ENCODE data around the gene MPRIP.
A peak's percentile ranks its signal among the peaks of the same experiment; 100 is the strongest.
"Not testable (repeated sequence)": the region's sequence is repeated elsewhere in the genome, so short reads cannot be mapped to it uniquely, and the experiment has no call there.

Gene MPRIP

DNA sequence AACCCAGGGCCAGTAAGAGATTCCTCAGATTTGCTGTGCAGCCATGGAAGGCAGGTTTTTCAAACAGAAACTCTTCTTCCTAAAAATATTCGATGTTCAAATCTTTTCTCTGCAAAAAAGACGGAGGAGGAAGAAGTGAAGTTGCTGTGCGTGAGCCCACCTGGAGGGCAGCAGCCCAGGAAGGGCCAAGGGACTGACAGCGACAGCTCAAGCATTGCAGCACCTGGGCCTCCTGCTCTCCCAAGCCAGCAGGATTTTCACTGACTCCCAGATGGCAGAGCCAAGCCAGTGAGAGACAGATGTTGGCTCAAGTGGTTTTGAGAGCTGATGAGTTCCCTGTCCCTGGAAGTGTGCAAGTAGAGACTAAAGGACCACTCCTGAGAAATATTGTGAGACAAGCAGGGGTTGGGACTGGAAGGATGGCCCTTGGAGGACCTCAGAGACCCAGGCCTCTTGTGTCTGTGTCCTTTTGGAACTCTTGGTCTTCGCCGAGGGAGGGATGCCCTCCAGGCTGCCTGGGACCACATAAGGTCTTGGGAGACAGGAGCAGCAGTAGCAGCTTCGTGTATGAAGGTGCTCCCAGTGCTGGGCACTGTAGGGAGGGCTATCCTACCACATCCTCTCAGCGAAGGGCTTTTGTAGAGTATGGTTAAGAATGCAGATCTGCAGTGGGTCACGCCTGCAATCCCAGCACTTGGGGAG is 41.0 kb upstream of the MPRIP start:
- H3K4me3 ChIP-seq (ENCODE audit: low read length) = no peak overlapping the region
- TF ChIP-seq, protein P1, sequence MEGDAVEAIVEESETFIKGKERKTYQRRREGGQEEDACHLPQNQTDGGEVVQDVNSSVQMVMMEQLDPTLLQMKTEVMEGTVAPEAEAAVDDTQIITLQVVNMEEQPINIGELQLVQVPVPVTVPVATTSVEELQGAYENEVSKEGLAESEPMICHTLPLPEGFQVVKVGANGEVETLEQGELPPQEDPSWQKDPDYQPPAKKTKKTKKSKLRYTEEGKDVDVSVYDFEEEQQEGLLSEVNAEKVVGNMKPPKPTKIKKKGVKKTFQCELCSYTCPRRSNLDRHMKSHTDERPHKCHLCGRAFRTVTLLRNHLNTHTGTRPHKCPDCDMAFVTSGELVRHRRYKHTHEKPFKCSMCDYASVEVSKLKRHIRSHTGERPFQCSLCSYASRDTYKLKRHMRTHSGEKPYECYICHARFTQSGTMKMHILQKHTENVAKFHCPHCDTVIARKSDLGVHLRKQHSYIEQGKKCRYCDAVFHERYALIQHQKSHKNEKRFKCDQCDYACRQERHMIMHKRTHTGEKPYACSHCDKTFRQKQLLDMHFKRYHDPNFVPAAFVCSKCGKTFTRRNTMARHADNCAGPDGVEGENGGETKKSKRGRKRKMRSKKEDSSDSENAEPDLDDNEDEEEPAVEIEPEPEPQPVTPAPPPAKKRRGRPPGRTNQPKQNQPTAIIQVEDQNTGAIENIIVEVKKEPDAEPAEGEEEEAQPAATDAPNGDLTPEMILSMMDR (conservative IDR thresholded peaks at IDR 0.05; ENCODE audit: low read length) = no peak
- DNase-seq (ENCODE audit: low read depth) = no peak

DNA sequence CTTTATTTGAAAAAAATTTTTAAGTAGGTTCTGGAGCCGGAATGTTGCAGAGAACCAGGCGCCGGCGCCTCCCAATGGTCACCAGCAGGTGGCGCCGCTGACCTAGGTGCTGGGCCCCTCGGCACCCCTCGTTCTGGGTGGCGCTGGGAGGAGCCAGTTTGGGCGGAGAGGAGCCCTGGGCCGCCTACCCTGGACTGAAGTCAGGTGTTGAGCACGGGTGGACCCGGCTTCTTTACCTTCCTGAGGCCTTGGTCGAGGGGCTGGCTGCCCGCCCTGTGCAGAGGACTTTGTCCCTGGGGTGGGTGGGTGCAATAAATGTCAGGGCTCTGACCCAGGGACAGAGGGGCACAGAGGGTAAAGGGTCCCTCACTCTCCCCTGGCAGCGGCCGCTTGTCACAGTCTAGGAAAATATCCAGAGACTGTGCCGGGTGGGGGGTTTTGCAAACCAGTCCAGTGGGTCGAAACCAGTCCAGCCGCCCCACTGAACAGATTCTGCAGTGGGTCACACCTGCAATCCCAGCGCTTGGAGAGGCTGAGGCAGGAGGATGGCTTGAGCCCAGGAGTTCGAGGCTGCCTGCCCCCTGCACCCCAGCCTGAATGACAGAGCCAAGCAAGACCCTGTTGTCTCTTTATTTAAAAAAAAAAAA is 40.3 kb upstream of the MPRIP start:
- H3K4me3 ChIP-seq (ENCODE audit: low read length) = no peak overlapping the region
- TF ChIP-seq, protein P1 (conservative IDR thresholded peaks at IDR 0.05; ENCODE audit: low read length) = peak; percentile 85
- DNase-seq (ENCODE audit: low read depth) = peak; percentile 51

DNA sequence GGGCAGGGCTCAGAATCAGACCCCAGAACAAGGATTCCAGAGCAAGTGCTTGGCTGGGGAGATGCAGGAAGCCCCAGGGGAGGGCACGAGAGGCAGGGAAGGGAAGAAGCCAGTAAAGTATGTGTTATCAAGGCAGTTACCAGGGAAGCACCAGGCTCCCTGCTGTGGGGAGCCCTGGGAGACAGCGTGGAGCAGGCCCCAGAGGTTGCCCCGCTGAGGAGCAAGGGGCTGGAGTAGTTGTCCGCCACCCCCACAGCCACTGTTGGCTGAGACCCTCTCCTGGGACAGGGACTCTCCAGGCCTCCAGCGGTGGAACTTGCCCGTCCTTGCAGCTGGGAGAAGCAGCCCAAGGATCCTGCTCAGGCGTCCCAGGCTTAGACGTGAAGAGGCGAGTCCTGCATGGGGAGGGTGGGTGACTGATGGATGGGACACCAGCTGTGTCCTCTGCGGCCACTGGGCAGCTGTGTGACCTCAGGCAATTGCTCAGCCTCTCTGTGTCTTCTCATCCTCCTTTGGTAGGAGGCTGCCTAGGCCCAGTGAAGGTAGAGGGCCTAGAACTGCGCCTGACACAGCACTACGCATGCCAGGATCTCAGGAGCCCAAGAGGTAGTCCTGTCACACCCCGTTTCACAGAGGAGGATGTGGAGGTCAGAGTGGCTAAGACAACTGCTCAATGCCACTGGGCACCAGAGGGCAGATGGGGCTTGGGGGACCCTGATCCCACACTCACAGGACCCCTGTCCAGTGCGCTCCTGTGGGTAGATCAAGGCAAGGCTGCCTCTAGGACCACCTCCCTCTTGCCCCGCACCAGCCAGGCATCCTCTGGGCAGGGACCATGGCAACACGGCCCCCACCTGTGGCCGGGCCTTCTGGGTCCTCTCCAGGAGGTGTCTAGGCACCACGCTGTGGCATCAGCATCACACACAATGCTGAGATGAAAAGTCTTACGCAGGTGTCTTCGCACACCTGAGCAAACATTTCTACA is 39.2 kb upstream of the MPRIP start:
- not testable (repeated sequence) for H3K4me3 ChIP-seq (ENCODE audit: low read length); DNase-seq (ENCODE audit: low read depth)

DNA sequence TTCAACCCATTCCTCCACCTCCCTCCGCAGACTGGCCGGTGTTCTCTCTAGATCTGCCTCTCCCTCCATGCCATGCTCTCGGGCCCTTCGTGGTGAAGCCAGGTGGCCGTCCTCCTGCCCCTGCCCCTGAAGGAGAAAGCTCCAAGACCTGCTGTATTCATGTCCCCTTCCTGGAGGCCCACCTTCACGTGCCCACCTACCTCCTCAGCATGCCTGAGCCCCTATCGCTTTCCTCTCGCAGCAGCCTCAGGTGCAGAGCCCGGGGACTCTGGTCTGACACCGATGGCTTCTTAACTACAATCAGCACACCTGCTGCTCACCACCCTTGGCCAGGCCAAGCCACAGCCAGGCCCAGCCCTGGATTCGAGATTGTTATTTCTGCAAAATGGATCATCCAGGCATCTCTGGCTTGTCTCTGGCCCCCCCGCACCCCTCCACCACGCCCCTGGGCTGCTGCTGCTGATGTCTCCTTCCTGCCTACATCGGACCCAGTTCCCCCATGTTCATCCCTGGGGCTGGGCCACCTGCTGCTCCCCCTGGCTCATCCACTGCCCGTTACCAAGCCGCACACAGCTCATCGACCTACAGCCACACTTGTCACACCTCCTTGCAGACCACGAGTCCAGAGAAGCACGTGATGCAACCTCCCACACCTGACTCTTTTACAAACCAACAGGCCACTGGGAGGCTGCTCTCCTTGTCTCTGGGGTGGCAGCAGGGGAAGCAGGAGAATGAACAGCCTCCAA is 37.8 kb upstream of the MPRIP start:
- no peak overlapping the region for H3K4me3 ChIP-seq (ENCODE audit: low read length)
- TF ChIP-seq, protein P1 (conservative IDR thresholded peaks at IDR 0.05; ENCODE audit: low read length) = no peak
- DNase-seq (ENCODE audit: low read depth) = no peak

DNA sequence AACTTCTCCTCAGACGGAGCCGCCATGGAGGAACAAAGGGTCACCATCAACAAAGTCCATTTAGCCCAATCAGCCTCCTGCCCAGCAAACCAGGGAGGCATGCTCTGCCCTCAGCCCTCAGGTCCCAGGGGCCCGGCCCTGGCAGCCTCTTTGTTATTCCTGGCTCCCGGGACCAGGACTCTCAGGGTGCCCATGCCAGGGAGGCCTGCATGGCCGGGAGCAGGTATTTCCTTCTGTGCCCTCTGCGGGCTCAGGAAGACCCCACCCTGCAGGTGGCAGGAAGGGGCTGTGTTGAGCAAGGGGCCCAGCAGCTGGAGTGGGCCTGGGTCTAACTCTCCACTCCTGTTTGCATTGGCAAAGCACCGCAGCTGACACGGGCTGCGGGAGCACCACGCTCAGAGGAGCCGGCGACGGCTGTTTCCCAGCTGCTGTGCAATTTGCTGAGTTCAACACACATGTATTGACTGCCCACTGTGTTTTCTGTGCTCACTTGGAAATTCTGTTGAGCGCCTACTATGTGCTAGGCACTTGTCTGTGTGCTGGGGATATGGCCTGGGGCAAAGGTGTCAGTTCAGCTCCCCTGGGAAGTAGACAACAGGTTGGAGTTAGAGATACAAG is 37.2 kb upstream of the MPRIP start:
- H3K4me3 ChIP-seq (ENCODE audit: low read length); DNase-seq (ENCODE audit: low read depth): not testable (repeated sequence)

DNA sequence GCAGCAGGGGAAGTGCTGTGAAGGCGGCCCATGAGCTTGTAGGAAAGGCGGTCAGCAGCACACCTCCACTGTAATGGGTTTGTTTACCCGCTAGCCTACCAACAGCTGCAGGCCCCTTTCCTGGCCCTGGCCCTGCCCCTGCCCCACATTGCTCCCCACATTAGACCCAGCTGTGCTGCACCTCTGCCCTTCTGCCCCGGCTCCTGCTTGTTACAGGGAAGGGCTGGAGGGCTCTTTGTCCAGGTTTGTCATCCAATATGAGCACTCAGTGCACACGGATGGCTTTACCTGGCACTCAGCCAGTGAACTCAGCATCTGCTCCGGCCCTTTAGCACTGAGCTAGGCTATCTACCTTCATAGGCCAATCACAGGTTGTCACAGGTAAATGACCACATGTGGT is 34.4 kb upstream of the MPRIP start:
- not testable (repeated sequence) for H3K4me3 ChIP-seq (ENCODE audit: low read length); DNase-seq (ENCODE audit: low read depth)

DNA sequence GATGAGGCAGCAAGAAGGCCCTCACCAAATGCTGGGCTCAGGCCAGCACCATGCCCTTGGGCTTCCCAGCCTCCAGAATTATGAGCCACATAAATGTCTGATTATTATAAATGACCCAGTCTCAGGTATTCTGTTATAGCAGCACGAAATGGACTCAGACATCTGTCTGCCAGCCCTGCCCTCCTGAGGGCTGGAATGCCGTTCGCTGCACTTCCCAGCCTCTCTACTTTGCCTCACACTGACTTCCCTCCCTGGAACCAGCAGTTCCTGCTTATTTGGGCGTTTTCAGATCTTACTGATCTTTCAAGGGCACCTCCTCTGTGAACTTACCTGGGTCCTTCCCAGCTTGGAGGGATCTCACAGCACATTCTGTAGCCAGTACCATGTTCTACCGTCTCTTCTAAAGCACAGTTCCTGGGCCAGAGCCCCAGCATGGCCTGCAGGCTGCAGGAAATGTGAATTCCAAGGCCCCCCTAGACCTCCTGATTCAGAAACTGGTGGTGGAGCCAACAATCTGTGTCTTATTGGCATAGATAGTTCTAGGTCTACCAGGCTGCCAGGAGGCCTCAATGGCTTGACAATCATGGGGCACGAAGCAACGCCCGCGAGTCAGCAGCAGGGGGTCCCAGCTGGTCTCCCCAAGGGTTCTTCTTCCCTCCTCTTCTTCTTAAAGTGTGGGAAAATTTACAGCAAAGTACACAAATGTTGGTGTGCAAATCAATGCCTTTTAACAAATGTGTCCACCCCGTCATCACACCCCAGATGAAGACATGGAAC is 33.4 kb upstream of the MPRIP start:
- not testable (repeated sequence) for H3K4me3 ChIP-seq (ENCODE audit: low read length); DNase-seq (ENCODE audit: low read depth)

DNA sequence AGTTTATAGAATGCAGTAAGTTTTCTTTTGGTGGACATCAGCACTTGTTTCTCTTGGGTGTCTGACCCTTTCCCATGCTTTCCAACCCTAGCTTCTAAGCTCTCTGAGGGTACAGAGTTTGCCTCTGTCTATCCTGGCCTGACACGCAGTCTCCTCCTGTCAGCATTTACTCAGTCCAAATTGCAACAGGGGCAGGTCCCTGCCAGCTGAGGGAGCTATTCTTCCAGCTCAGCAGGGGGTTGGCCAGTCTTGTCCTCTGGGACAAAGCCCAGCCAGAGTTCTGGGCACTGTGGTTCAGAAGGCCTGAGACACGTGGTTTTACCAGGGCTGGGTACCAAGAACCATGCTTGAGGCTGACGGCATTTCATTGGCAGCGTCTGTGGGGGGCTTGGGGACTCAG is 32.3 kb upstream of the MPRIP start:
- H3K4me3 ChIP-seq (ENCODE audit: low read length) = not testable (repeated sequence)
- peak; percentile 34 for DNase-seq (ENCODE audit: low read depth)

DNA sequence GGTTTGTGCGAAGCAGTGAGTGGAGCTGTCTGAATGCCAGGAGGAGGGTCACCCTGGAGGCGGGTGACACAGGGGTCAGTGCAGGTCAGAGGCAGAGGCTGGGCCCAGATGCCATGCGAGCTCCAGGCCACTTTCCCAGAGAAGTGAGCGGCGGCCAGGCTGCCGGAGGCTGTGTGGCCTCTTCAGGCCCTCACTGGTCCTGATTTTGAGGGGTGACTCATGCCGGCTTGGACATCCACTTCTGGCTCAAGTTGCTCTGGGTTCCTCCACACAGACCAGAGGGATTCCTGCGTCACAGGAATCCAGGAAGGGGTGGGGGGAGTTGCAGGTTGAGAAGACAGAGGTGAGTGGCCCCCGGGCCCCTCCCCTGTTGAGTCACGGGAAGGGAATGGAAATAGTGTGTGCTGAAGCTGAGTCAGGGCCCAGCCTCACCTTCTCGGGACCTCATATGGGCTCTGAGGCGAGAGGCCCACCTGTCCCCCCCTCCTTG is 31.7 kb upstream of the MPRIP start:
- DNase-seq (ENCODE audit: low read depth); H3K4me3 ChIP-seq (ENCODE audit: low read length): not testable (repeated sequence)

DNA sequence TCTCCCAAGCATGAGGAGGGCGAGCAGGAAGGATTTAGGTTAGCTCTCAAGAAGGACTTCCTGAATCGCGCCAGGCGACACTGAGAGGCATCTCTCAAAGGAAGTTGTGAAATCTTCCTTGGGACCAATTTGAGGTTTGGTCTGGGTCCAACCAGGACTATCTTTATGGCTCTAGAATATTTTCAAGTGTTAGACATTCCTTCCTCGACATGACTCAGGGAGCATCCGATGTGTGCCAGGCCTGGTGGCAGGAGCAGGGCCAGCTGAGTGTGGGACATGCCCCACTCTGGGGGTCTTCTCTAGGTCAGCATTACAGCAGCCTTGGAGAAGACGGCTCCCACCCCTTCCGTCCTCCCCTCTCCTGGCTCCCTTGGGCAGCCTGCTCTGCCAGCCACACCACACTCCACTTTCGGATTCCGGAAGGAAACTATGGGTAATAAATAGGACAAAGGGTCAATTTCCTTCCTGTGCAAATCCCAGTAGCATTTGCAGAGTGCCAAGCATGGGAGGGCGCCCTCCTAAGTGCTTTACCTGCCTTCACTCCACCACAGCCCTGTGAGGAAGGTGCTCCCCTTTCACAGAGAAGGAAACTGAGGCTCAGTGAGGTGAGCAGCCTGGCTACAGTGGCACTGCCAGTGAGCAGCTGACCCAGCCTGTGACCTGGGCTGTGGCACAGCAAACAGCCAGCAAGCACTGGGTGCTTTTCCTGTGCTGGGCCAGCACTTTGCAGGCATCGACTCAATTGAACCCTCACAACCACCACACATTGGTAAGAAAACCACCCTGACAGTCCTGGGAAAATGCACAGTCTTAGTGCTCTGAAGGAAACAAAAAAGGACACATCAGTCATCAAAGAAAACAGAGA is 31.0 kb upstream of the MPRIP start:
- peak; percentile 95 for DNase-seq (ENCODE audit: low read depth)
- not testable (repeated sequence) for H3K4me3 ChIP-seq (ENCODE audit: low read length)

DNA sequence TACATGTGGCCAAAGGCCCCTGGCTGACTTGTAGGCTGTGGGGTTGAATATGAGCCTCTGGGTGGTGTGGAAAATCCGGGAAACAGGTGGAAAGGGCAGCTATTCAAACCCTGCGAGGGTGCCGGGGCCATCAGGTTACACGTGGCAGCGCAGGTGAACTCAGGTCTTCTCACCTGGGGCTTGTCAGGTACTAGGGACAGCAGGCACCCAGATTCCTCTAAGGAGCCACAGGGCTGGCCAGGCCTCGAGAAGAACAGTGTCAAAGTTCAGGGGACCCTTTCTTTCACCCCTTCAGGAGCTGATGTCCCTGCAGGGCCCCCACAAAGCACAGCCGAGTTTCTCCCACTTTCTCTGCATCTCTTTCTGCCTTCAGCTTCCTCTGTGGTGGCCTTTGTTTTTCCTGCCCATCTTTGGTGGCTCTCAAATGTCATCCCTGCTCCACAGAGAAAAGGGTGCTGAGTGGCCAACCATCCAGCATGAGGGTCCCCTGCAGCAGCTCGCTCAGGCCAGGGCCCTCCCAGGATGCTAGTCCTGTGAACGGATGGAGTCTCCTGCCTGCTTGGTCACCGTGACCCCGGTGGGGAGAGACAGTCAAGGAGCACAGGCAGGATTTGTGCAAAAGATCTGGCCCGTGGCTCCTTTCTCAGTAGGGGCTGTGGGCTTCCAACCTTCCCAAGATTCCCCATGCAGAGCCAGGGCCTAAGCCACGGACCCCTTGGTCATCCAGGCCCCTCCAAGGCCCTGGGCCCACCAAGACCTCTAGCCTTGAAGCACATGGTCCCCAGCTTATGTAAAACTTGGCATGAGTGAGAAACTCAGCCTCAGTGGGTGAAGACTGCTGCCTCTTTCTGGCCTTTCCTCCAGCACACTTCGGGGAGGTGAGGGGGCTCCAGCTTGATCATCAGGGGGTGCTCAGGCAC is 28.2 kb upstream of the MPRIP start:
- DNase-seq (ENCODE audit: low read depth); H3K4me3 ChIP-seq (ENCODE audit: low read length): not testable (repeated sequence)

DNA sequence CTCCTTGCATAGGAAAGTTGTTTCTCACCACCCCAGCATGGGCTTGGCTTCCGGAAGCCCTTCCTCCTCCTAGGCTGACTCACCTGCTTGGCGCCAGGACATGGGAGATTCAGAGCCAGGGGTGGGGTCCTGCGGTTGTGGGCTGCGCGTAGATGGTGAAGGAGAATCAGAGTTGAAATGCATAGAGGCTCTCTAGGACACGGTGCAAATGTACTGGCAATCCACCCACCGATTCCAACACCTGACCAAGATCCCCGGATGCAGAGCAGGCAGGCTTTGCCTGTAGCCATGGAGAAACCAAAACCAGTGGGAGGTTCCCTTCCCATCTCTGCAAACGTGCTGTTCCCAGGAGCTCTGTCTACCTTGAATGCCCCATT is 27.5 kb upstream of the MPRIP start:
- not testable (repeated sequence) for DNase-seq (ENCODE audit: low read depth); H3K4me3 ChIP-seq (ENCODE audit: low read length)

Data from AG10803 (cell line).